Measurements from ENCODE around the gene ABI3. TPM values are rescaled to one million over a fixed set of nuclear protein-coding genes. Genes with fewer than 3 reads are reported as not detected.
"Not testable (repeated sequence)": the region's sequence is repeated elsewhere in the genome, so short reads cannot be mapped to it uniquely, and the experiment has no call there.

ABI3 gene
- total RNA-seq, 1 experiment from 2014 or later = not detected

DNA sequence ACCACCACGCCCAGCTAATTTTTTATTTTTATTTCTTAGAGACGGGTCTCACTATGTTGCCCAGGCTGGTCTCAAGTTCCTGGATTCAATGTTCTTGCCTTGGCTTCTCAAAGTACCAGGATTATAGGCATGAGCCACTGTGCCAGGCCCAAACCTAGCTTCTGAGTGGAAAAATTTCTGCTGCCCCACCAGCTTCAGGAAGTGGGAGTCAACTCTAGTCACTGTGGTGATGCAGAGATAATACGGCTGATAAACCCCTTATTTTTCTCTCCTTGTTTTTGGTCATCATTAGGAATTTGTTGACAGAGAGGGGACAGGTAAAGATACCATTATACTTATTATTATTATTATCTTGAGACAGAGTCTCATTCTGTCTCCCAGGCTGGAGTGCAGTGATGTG lies 47.9 kb downstream of the ABI3 start:
- Mint-ChIP-seq H3K27ac (ENCODE audit: unreplicated experiment) (no peak overlapping the region), H3K36me3 (ENCODE audit: insufficient read depth, unreplicated experiment) (peaks cover 10% of the 10 kb centered on the region), H3K4me3 (ENCODE audit: low read depth, unreplicated experiment) (no peak overlapping the region), H3K27me3 (ENCODE audit: unreplicated experiment) (peaks cover 7% of the 10 kb centered on the region), H3K9me3 (ENCODE audit: low read depth, unreplicated experiment) (no peaks in the 10 kb centered on the region), H3K4me1 (ENCODE audit: low read depth, unreplicated experiment) (peaks cover 8% of the 10 kb centered on the region)
- CTCF ChIA-PET = no interaction called here
- intact Hi-C loops (cut with micrococcal nuclease; ENCODE audit: unreplicated experiment) = no loop called here
- BruUV-seq (replicated peaks) = no TSS peak
- TF ChIP-seq, protein P1, sequence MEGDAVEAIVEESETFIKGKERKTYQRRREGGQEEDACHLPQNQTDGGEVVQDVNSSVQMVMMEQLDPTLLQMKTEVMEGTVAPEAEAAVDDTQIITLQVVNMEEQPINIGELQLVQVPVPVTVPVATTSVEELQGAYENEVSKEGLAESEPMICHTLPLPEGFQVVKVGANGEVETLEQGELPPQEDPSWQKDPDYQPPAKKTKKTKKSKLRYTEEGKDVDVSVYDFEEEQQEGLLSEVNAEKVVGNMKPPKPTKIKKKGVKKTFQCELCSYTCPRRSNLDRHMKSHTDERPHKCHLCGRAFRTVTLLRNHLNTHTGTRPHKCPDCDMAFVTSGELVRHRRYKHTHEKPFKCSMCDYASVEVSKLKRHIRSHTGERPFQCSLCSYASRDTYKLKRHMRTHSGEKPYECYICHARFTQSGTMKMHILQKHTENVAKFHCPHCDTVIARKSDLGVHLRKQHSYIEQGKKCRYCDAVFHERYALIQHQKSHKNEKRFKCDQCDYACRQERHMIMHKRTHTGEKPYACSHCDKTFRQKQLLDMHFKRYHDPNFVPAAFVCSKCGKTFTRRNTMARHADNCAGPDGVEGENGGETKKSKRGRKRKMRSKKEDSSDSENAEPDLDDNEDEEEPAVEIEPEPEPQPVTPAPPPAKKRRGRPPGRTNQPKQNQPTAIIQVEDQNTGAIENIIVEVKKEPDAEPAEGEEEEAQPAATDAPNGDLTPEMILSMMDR (IDR thresholded peaks at IDR 0.05; ENCODE audit: unreplicated experiment) = no peak
- DNase-seq = no peak

- peaks cover 11% of the 10 kb centered on the region for H3K27me3 Mint-ChIP-seq (ENCODE audit: unreplicated experiment)
- CTCF ChIA-PET = interaction anchor here (0.7 to 1.7 kb wide), 9 partner anchors 8 to 716 kb away, joined by 3 to 9 read pairs (median 6); no protein-coding TSS in a partner anchor
- H3K36me3 Mint-ChIP-seq (ENCODE audit: insufficient read depth, unreplicated experiment) = peaks cover 10% of the 10 kb centered on the region
- H3K27ac Mint-ChIP-seq (ENCODE audit: unreplicated experiment) = no peak overlapping the region
- H3K9me3 Mint-ChIP-seq (ENCODE audit: low read depth, unreplicated experiment) = no peaks in the 10 kb centered on the region
- BruUV-seq (replicated peaks) = no TSS peak
- intact Hi-C loops (cut with micrococcal nuclease; ENCODE audit: unreplicated experiment) = loop anchor here (2.0 kb wide), 1 partner anchor 31 kb away; no protein-coding TSS in a partner anchor
- peak overlapping the region; percentile 73 for H3K4me3 Mint-ChIP-seq (ENCODE audit: low read depth, unreplicated experiment)
- DNase-seq = no peak
- TF ChIP-seq, protein P1 (IDR thresholded peaks at IDR 0.05; ENCODE audit: unreplicated experiment) = no peak
- H3K4me1 Mint-ChIP-seq (ENCODE audit: low read depth, unreplicated experiment) = peaks cover 8% of the 10 kb centered on the region
Measured at GRCh38 chr17:49259663-49260010, 49.1 kb downstream of the ABI3 start.

GRCh38 chr17:49260011-49260816 lies 49.7 kb downstream of the ABI3 start:
- no peak overlapping the region for H3K27ac Mint-ChIP-seq (ENCODE audit: unreplicated experiment)
- peak; percentile 61 for DNase-seq
- CTCF ChIA-PET = interaction anchor here (0.5 to 1.7 kb wide), 13 partner anchors 8 to 716 kb away, joined by 3 to 8 read pairs (median 4); no protein-coding TSS in a partner anchor
- H3K4me1 Mint-ChIP-seq (ENCODE audit: low read depth, unreplicated experiment) = peaks cover 8% of the 10 kb centered on the region
- intact Hi-C loops (cut with micrococcal nuclease; ENCODE audit: unreplicated experiment) = loop anchor here (2.0 kb wide), 1 partner anchor 31 kb away; no protein-coding TSS in a partner anchor
- peaks cover 10% of the 10 kb centered on the region for H3K36me3 Mint-ChIP-seq (ENCODE audit: insufficient read depth, unreplicated experiment)
- TF ChIP-seq, protein P1 (IDR thresholded peaks at IDR 0.05; ENCODE audit: unreplicated experiment) = no peak
- H3K27me3 Mint-ChIP-seq (ENCODE audit: unreplicated experiment) = peaks cover 11% of the 10 kb centered on the region
- H3K9me3 Mint-ChIP-seq (ENCODE audit: low read depth, unreplicated experiment) = no peaks in the 10 kb centered on the region
- BruUV-seq (replicated peaks) = no TSS peak
- H3K4me3 Mint-ChIP-seq (ENCODE audit: low read depth, unreplicated experiment) = peak overlapping the region; percentile 73

DNA sequence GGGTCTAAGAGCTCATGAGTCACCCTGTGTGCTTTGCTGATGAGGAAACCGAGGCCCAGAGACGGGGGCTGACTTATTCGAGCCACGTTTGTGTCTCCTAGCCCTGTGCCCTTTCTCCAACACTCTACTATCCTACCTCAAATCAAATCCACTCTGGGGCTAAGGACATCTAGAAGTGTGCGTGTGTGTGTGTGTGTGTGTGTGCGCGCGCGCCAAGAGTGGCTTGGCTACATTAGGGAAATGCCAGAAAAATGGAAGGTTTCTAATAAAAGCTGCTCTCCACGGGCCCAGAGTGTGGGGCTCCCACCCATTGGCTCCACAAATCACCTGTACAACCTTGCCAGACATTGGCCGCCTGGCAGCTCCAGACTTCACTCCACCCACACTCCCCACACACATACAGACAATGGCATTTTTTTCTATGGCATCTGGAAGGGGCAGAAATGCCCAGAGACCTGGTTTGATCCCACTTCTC lies 50.3 kb downstream of the ABI3 start:
- Mint-ChIP-seq H3K9me3 (ENCODE audit: low read depth, unreplicated experiment) (no peaks in the 10 kb centered on the region), H3K36me3 (ENCODE audit: insufficient read depth, unreplicated experiment) (peaks cover 10% of the 10 kb centered on the region), H3K27ac (ENCODE audit: unreplicated experiment) (no peak overlapping the region), H3K27me3 (ENCODE audit: unreplicated experiment) (peaks cover 11% of the 10 kb centered on the region), H3K4me1 (ENCODE audit: low read depth, unreplicated experiment) (peaks cover 8% of the 10 kb centered on the region), H3K4me3 (ENCODE audit: low read depth, unreplicated experiment) (peak overlapping the region; percentile 73)
- CTCF ChIA-PET = interaction anchor here (0.5 to 1.7 kb wide), 13 partner anchors 9 to 679 kb away, joined by 3 to 8 read pairs (median 3); no protein-coding TSS in a partner anchor
- no TSS peak for BruUV-seq (replicated peaks)
- intact Hi-C loops (cut with micrococcal nuclease; ENCODE audit: unreplicated experiment) = loop anchor here (2.0 kb wide), 1 partner anchor 30 kb away; no protein-coding TSS in a partner anchor
- DNase-seq = no peak
- TF ChIP-seq, protein P1 (IDR thresholded peaks at IDR 0.05; ENCODE audit: unreplicated experiment) = no peak

GRCh38 chr17:49261540-49261939 lies 51.0 kb downstream of the ABI3 start:
- H3K36me3 Mint-ChIP-seq (ENCODE audit: insufficient read depth, unreplicated experiment); H3K9me3 Mint-ChIP-seq (ENCODE audit: low read depth, unreplicated experiment); BruUV-seq (replicated peaks); H3K4me3 Mint-ChIP-seq (ENCODE audit: low read depth, unreplicated experiment); H3K4me1 Mint-ChIP-seq (ENCODE audit: low read depth, unreplicated experiment); DNase-seq; H3K27ac Mint-ChIP-seq (ENCODE audit: unreplicated experiment): not testable (repeated sequence)
- intact Hi-C loops (cut with micrococcal nuclease; ENCODE audit: unreplicated experiment) = loop anchor here (2.0 kb wide), 1 partner anchor 29 kb away; no protein-coding TSS in a partner anchor
- H3K27me3 Mint-ChIP-seq (ENCODE audit: unreplicated experiment) = peaks cover 11% of the 10 kb centered on the region
- CTCF ChIA-PET = interaction anchor here (0.6 to 1.1 kb wide), 2 partner anchors 39 to 295 kb away, joined by 3 read pairs; no protein-coding TSS in a partner anchor
